GM12874 (cell line): ENCODE results near the gene MAPKBP1.

Source experiments
- CTCF ChIP-seq: IDR thresholded peaks from 2 replicates; pipeline ENCODE4 v1.5.1; 2011; ENCODE audit warnings: low read depth, mild to moderate bottlenecking, control low read depth, low read length, moderate library complexity; ENCODE audit not compliant: insufficient read depth

The MAPKBP1 gene

GRCh38 chr15:41794081-41794480, 19.8 kb downstream of the MAPKBP1 start:
- TF ChIP-seq CTCF: no peak

GRCh38 chr15:41795996-41796856, 21.9 kb downstream of the MAPKBP1 start:
- no peak for TF ChIP-seq CTCF

GRCh38 chr15:41797201-41797944, 23.1 kb downstream of the MAPKBP1 start:
- TF ChIP-seq CTCF: no peak

GRCh38 chr15:41798607-41799487, 24.6 kb downstream of the MAPKBP1 start:
- TF ChIP-seq CTCF: no peak

- TF ChIP-seq CTCF: no peak
These were observed 25.2 kb downstream of the MAPKBP1 start for GRCh38 chr15:41799488-41799805.

GRCh38 chr15:41801185-41801584, 26.9 kb downstream of the MAPKBP1 start:
- TF ChIP-seq CTCF: no peak

- no peak for TF ChIP-seq CTCF
These were observed 27.7 kb downstream of the MAPKBP1 start for GRCh38 chr15:41801850-41802455.
